Psoas muscle (tissue), 8 donors: ENCODE results near the gene HMCN1. TPM values are rescaled to one million over a fixed set of nuclear protein-coding genes. Genes with fewer than 3 reads are reported as not detected.

ENCODE experiments used
- ATAC-seq, 4 donors: fragments of 200-7000 bp; cut with Tn5 transposase; one replicate each; pipeline ENCODE4 v1.9.1; 2020; ENCODE audit warnings: moderate library complexity in 3 of 4, mild to moderate bottlenecking in 2 of 4
- DNase-seq, 2 donors: peaks; one replicate each; pipeline ENCODE4 v3.0.0-alpha.2; 2020
- H3K27ac ChIP-seq: fragments of 200-600 bp; one replicate; pipeline ENCODE4 v1.8.0; 2022
- H3K27me3 ChIP-seq, 3 donors: fragments of 200-600 bp in 1 of 3; one replicate each; pipeline versions ENCODE4 v1.6.1 to v1.8.0; 2013 to 2022; ENCODE audit warnings: low read length in 2 of 3, mild to moderate bottlenecking in 2 of 3, moderate library complexity in 1 of 3; ENCODE audit not compliant: insufficient read depth in 3 of 3
- H3K36me3 ChIP-seq, 2 donors: fragments of 200-600 bp in 1 of 2; one replicate each; pipeline versions ENCODE4 v1.6.1 to v1.8.0; 2013 to 2022; ENCODE audit warnings: low read depth in 1 of 2, mild to moderate bottlenecking in 1 of 2, moderate library complexity in 1 of 2; ENCODE audit not compliant: insufficient read depth in 1 of 2
- H3K4me1 ChIP-seq: fragments of 200-600 bp; one replicate; pipeline ENCODE4 v1.8.0; 2022
- H3K4me3 ChIP-seq: fragments of 200-600 bp; one replicate; pipeline ENCODE4 v1.8.0; 2022; ENCODE audit warnings: mild to moderate bottlenecking
- H3K9me3 ChIP-seq: fragments of 200-600 bp; one replicate; pipeline ENCODE4 v1.8.0; 2022
- WGBS, 3 donors: extraction: QIAGEN DNeasy Blood & Tissue Kit; methylation state at CpG; one replicate each; pipeline versions ENCODE4 v1.1.6 to v1.1.7; 2013; 5-methylcytosine and 5-hydroxymethylcytosine counted together
- intact Hi-C, 2 donors: fragments of 100-400 bp; cut with DNase I; formaldehyde crosslinking; loops; one replicate each; pipeline versions ENCODE4 v1.11.0 to v1.14.2; 2022
- polyA plus RNA-seq, 3 donors: library from polyadenylated mRNA; stranded (reverse); fragments of 200-250 nt; gene quantifications; one replicate each; pipeline ENCODE4 v1.2.3, GENCODE V29; 2013
- total RNA-seq, 4 donors: library from RNA; stranded (reverse); fragmentation: NEBNext Ultra II Directional in 2 of 4; extraction: Animal tissue kit (Norgen Biotek cat#: 25700) in 2 of 4; gene quantifications; one replicate each; pipeline versions ENCODE4 v1.2.1 to v1.2.4, GENCODE V29; 2021 to 2023
- TF ChIP-seq, protein P1 (sequence below): fragments of 200-600 bp; IDR thresholded peaks from one replicate; pipeline ENCODE4 v1.8.0; 2022; ENCODE audit warnings: antibody characterized with exemption
- donor health status: healthy with polysubstance abuse.
- donor health status: DM: no; HTN: no; CAD: no; lungs with moderate emphysema.
- donor health status: Bipolar disorder and iron deficiency.
- donor health status: healthy.
- donor health status: DM: yes; HTN: yes; CAD: no.
- donor health status: DM: no; HTN: no; CAD: no.
- donor health status: DM: no; HTN: no; CAD: no.
- donor health status: DM: yes; HTN: yes; CAD: no.

Gene HMCN1
- total and polyA plus RNA-seq, 7 donors: 1.3 to 6.5 (median 1.8) TPM

DNA sequence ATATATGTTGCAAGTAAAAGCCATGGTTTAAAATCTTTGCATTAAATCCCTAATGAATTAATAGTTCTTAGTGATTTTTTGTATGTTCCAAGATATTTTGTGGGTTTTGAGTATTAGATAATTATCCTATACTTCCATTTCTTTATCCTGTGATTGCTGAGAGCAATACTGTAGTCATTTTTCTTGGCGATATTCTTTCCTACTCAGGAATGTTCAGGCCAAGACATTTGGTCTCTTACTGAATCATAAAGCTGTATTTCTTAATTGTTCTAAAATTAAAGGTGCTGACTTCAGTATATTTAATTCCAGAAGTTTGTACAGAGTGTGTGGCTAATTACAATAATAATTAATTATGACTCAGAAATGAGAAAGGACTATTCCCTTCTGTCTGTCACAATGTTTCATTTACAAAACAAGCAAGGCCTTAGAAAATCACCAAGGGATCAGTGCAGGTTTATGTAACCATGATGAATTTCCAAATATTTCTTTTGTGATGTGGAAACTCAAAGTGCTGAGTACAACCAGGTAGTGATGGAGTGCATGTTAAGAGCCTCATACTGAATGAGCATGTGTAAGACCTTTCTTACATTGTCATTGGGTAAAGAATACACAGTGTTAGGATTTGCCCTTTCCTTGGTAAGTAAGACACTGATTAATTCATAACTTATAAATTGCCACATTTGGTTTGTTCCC, 161.2 kb downstream of the HMCN1 start:
- Histone ChIP-seq H3K4me3 (no peak overlapping the region), H3K27ac (no peak overlapping the region), H3K4me1 (no peaks in the 10 kb centered on the region), H3K9me3 (no peaks in the 10 kb centered on the region), H3K36me3 (no peaks in the 10 kb centered on the region), H3K27me3 (no peaks in the 10 kb centered on the region)
- 77 to 83% (median 82%) methylated on average over 1 of the region's 1 CpG for WGBS, 3 donors
- DNase-seq: no peak
- intact Hi-C loops: no loop called here
- ATAC-seq: no peak
- TF ChIP-seq, protein P1, sequence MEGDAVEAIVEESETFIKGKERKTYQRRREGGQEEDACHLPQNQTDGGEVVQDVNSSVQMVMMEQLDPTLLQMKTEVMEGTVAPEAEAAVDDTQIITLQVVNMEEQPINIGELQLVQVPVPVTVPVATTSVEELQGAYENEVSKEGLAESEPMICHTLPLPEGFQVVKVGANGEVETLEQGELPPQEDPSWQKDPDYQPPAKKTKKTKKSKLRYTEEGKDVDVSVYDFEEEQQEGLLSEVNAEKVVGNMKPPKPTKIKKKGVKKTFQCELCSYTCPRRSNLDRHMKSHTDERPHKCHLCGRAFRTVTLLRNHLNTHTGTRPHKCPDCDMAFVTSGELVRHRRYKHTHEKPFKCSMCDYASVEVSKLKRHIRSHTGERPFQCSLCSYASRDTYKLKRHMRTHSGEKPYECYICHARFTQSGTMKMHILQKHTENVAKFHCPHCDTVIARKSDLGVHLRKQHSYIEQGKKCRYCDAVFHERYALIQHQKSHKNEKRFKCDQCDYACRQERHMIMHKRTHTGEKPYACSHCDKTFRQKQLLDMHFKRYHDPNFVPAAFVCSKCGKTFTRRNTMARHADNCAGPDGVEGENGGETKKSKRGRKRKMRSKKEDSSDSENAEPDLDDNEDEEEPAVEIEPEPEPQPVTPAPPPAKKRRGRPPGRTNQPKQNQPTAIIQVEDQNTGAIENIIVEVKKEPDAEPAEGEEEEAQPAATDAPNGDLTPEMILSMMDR: no peak

DNA sequence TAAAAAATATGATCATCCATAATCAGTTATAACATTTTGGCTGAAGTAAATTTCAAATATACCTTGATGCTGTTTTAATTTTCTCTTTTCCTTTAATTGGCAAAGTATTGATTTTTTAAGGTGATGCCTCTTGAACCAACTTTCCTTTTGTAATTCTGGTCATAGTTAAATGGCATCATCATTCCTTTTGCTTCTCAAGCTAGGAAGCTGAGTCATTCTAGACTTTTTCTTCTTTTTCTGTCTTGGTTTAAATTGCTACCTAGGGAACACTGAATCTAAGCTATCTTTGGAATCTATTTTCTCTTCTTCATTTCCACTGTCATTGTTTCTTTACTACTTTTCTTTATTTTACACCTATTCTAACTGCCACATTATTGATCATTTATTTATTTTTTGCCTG, 162.7 kb downstream of the HMCN1 start:
- H3K36me3 ChIP-seq: no peaks in the 10 kb centered on the region
- H3K9me3 ChIP-seq: no peaks in the 10 kb centered on the region
- no peaks in the 10 kb centered on the region for H3K4me1 ChIP-seq
- H3K4me3 ChIP-seq: no peak overlapping the region
- no peak for DNase-seq
- H3K27ac ChIP-seq: no peak overlapping the region
- intact Hi-C loops: no loop called here
- ATAC-seq: no peak
- TF ChIP-seq, protein P1: no peak
- no peaks in the 10 kb centered on the region for H3K27me3 ChIP-seq

DNA sequence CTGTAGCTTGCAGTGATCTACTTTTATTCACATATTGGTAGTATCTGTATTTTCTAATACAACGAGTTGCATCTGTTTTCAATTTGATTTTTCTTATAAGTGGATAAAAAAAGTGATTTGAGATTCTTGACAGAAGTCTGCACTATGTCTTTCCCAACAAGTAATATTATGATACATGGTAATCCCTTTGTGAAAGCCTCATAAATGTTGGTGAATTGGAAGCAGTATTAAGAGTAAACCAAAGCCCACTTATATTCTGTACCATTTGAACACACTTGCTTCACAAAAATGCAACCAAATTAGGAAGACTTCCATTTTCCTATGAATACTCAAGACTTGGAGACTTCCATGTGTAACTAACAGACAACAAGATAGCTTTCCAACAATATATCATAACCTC, 172.0 kb downstream of the HMCN1 start:
- DNase-seq: no peak
- intact Hi-C loops: no loop called here
- Histone ChIP-seq H3K4me3 (no peak overlapping the region), H3K27me3 (no peaks in the 10 kb centered on the region), H3K4me1 (no peaks in the 10 kb centered on the region), H3K27ac (no peak overlapping the region), H3K9me3 (no peaks in the 10 kb centered on the region), H3K36me3 (no peaks in the 10 kb centered on the region)
- ATAC-seq: no peak
- TF ChIP-seq, protein P1: no peak
- 71 to 89% (median 76%) methylated on average over 1 of the region's 1 CpG for WGBS, 3 donors

DNA sequence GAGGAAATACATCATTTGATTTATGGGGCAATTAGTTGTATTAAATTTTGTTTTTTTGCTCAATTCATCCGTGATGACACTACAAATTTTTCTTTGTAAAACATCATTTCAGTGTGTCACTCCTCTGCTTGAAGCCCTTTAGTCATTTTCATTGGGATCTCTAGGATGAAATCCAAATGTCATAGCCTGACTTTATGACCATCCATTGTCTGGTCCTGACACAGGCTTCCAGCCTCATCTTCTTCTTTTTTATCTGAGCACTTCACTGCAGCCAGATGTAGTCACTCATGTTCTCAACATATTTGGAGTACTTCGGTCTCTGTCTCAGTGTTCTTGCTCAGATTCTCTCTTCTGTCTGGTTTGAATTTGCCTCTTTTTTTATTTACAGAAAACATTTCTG, 173.1 kb downstream of the HMCN1 start:
- Histone ChIP-seq H3K4me1 (no peaks in the 10 kb centered on the region), H3K36me3 (no peaks in the 10 kb centered on the region), H3K27ac (no peak overlapping the region), H3K9me3 (no peaks in the 10 kb centered on the region), H3K4me3 (no peak overlapping the region), H3K27me3 (no peaks in the 10 kb centered on the region)
- WGBS, 3 donors: 81 to 85% (median 82%) methylated on average over 2 of the region's 2 CpGs
- intact Hi-C loops: no loop called here
- TF ChIP-seq, protein P1: no peak
- ATAC-seq: no peak
- no peak for DNase-seq

DNA sequence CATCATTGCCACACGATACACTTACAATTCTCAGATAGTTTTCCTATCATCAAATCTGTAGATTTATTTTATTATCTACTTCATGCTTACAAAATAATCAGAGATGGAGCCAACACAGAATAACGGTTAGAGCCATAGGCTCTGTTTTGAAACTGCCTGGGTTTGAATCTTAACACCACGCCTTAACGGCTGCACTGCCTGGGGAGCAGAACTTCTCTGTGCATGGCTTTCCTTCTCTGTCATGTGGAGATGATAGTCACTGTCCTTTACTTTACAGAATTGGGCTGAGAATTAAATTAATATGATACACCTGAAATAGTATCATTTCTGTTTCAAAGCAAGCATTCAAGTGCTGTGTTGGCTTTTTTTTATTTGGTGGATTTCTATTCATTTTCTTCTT, 177.8 kb downstream of the HMCN1 start:
- intact Hi-C loops: no loop called here
- 80 to 83% (median 82%) methylated on average over 4 of the region's 4 CpGs for WGBS, 3 donors
- TF ChIP-seq, protein P1: no peak
- no peaks in the 10 kb centered on the region for H3K4me1 ChIP-seq
- H3K27me3 ChIP-seq: no peaks in the 10 kb centered on the region
- H3K36me3 ChIP-seq: no peaks in the 10 kb centered on the region
- no peak overlapping the region for H3K27ac ChIP-seq
- no peak for ATAC-seq
- no peak overlapping the region for H3K4me3 ChIP-seq
- H3K9me3 ChIP-seq: no peaks in the 10 kb centered on the region
- DNase-seq: no peak
